ENCODE measurements around the gene STX2.
A peak's percentile ranks its signal among the peaks of the same experiment; 100 is the strongest.

STX2 gene

GRCh38 chr12:130873825-130874224, 34.8 kb upstream of the STX2 start:
- no peak overlapping the region for H3K4me3 ChIP-seq (ENCODE audit: low read depth, low read length)
- in situ Hi-C loops (cut with HindIII; ENCODE audit: low sequenced_read_pairs) = no loop called here
- TF ChIP-seq CTCF (IDR thresholded peaks at IDR 0.05; ENCODE audit: low read depth, low read length, missing control alignments) = no peak
- DNase-seq (ENCODE audit: low read depth) = no peak

GRCh38 chr12:130873106-130873795, 34.2 kb upstream of the STX2 start:
- in situ Hi-C loops (cut with HindIII; ENCODE audit: low sequenced_read_pairs) = no loop called here
- peak overlapping the region; percentile 87 for H3K4me3 ChIP-seq (ENCODE audit: low read depth, low read length)
- no peak for TF ChIP-seq CTCF (IDR thresholded peaks at IDR 0.05; ENCODE audit: low read depth, low read length, missing control alignments)
- no peak for DNase-seq (ENCODE audit: low read depth)

- in situ Hi-C loops (cut with HindIII; ENCODE audit: low sequenced_read_pairs) = no loop called here
- TF ChIP-seq CTCF (IDR thresholded peaks at IDR 0.05; ENCODE audit: low read depth, low read length, missing control alignments) = no peak
- no peak for DNase-seq (ENCODE audit: low read depth)
These were observed 33.4 kb upstream of the STX2 start for GRCh38 chr12:130872179-130873096.

GRCh38 chr12:130871286-130872178, 32.5 kb upstream of the STX2 start, which contains the start of gene RAN:
RAN (plus strand) TSS chr12:130872066; CDS start chr12:130872594, 528 bp downstream.
- in situ Hi-C loops (cut with HindIII; ENCODE audit: low sequenced_read_pairs) = no loop called here
- peak; percentile 68 for DNase-seq (ENCODE audit: low read depth)
- H3K4me3 ChIP-seq (ENCODE audit: low read depth, low read length) = peak within 1 kb of the TSS; percentile 87
- TF ChIP-seq CTCF (IDR thresholded peaks at IDR 0.05; ENCODE audit: low read depth, low read length, missing control alignments) = no peak

More at GRCh38 chr12:130872179-130873096, 33.4 kb upstream of the STX2 start:
- H3K4me3 ChIP-seq (ENCODE audit: low read depth, low read length) = peak overlapping the region; percentile 87

- TF ChIP-seq CTCF (IDR thresholded peaks at IDR 0.05; ENCODE audit: low read depth, low read length, missing control alignments) = peak; percentile 79
- in situ Hi-C loops (cut with HindIII; ENCODE audit: low sequenced_read_pairs) = no loop called here
- peak overlapping the region; percentile 61 for H3K4me3 ChIP-seq (ENCODE audit: low read depth, low read length)
- peak; percentile 81 for DNase-seq (ENCODE audit: low read depth)
These were observed 31.6 kb upstream of the STX2 start for GRCh38 chr12:130870442-130871285.
